ENCODE measurements around the gene NR2E1.

NR2E1 gene

GRCh38 chr6:108207013-108207412, 41.2 kb downstream of the NR2E1 start:
- TF ChIP-seq POLR2A (IDR thresholded peaks at IDR 0.05; ENCODE audit: extremely low read depth, insufficient read length) = no peak
- no peak for TF ChIP-seq CTCF (IDR thresholded peaks at IDR 0.05; ENCODE audit: low read depth, low read length)
- no peak for TF ChIP-seq MYC (IDR thresholded peaks at IDR 0.05; ENCODE audit: low read depth, low read length)
- no peak for TF ChIP-seq MAX (IDR thresholded peaks at IDR 0.05; ENCODE audit: low read depth, low read length)
- no peak for DNase-seq (ENCODE audit: low read depth)
- H3K4me3 ChIP-seq (ENCODE audit: low read depth, low read length) = no peak overlapping the region

DNA sequence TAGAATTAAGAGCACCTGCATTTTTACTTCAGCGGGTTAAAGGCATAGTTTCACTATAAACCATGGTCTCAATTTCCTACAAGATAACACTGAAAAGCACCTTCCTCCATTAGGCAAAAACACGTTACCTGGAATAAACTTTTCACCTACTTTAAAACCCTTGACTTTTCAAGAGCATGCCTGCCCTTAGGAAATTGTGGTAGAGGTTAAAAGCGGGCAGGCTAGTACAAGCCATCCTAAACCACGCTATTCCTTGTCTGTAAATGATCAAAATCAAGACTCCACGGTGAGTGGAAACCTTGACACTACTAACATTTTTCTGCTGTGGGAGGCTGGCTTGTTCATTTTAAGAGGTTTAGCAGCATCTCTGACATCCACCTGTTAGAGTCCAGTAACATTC, 43.9 kb downstream of the NR2E1 start:
- no peak for TF ChIP-seq MYC (IDR thresholded peaks at IDR 0.05; ENCODE audit: low read depth, low read length)
- no peak overlapping the region for H3K4me3 ChIP-seq (ENCODE audit: low read depth, low read length)
- no peak for DNase-seq (ENCODE audit: low read depth)

DNA sequence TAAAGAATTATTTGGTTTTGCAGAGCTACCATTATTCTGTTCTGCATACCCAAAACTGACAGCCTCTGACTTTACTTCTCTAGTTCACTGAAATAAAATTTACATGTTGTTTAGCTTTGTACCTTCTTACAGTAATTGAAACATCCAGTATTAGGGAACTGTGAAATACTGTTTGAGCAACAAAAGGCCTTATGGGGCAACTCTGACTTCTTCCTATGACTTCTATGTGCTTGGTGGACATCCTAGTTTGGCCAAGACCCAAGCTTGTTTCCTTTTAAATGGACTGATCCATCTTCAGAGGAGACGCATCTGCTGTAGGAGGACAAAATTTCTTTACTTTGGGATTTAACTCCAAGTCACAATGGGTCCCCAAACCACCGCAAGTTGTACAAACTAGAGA, 44.7 kb downstream of the NR2E1 start:
- H3K4me3 ChIP-seq (ENCODE audit: low read depth, low read length) = no peak overlapping the region
- no peak for DNase-seq (ENCODE audit: low read depth)
- TF ChIP-seq MYC (IDR thresholded peaks at IDR 0.05; ENCODE audit: low read depth, low read length) (no peak), MAX (IDR thresholded peaks at IDR 0.05; ENCODE audit: low read depth, low read length) (no peak), CTCF (IDR thresholded peaks at IDR 0.05; ENCODE audit: low read depth, low read length) (no peak), POLR2A (IDR thresholded peaks at IDR 0.05; ENCODE audit: extremely low read depth, insufficient read length) (no peak)

GRCh38 chr6:108211671-108212070, 45.8 kb downstream of the NR2E1 start:
- no peak for DNase-seq (ENCODE audit: low read depth)

DNA sequence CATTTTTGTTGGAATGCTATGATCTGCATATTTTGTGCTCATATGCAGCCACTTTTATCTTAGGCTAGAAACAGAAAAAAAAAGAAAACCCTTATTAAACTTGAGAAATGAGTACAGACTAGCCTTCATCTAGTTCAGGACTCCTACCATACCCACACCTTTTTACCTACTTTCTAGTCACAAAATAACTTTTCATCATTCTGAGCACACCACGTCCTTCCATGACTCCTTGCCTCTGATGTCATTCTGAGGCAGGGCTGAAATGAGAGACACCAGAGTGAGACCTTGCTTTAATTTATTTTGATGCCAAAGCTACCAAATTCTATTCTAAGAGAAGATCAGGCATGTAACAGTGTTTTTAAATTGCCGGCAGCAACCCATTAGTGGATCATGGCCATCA, 56.2 kb downstream of the NR2E1 start:
- no peak overlapping the region for H3K4me3 ChIP-seq (ENCODE audit: low read depth, low read length)
- TF ChIP-seq MYC (IDR thresholded peaks at IDR 0.05; ENCODE audit: low read depth, low read length) (no peak), MAX (IDR thresholded peaks at IDR 0.05; ENCODE audit: low read depth, low read length) (no peak), CTCF (IDR thresholded peaks at IDR 0.05; ENCODE audit: low read depth, low read length) (no peak), POLR2A (IDR thresholded peaks at IDR 0.05; ENCODE audit: extremely low read depth, insufficient read length) (no peak)
- DNase-seq (ENCODE audit: low read depth) = no peak

More at GRCh38 chr6:108211671-108212070, 45.8 kb downstream of the NR2E1 start:
- TF ChIP-seq CTCF (IDR thresholded peaks at IDR 0.05; ENCODE audit: low read depth, low read length) (no peak), MAX (IDR thresholded peaks at IDR 0.05; ENCODE audit: low read depth, low read length) (no peak), MYC (IDR thresholded peaks at IDR 0.05; ENCODE audit: low read depth, low read length) (no peak)
- no peak overlapping the region for H3K4me3 ChIP-seq (ENCODE audit: low read depth, low read length)

- no peak overlapping the region for H3K4me3 ChIP-seq (ENCODE audit: low read depth, low read length)
- no peak for TF ChIP-seq MAX (IDR thresholded peaks at IDR 0.05; ENCODE audit: low read depth, low read length)
- TF ChIP-seq POLR2A (IDR thresholded peaks at IDR 0.05; ENCODE audit: extremely low read depth, insufficient read length) = no peak
- no peak for TF ChIP-seq MYC (IDR thresholded peaks at IDR 0.05; ENCODE audit: low read depth, low read length)
- TF ChIP-seq CTCF (IDR thresholded peaks at IDR 0.05; ENCODE audit: low read depth, low read length) = no peak
- peak; percentile 36 for DNase-seq (ENCODE audit: low read depth)
Observed at GRCh38 chr6:108222504-108222903, 56.7 kb downstream of the NR2E1 start.

All from NB4 (cell line).